ENCODE measurements around the gene RPS2.
"Not testable (repeated sequence)": the region's sequence is repeated elsewhere in the genome, so short reads cannot be mapped to it uniquely, and the experiment has no call there.

Gene RPS2

DNA sequence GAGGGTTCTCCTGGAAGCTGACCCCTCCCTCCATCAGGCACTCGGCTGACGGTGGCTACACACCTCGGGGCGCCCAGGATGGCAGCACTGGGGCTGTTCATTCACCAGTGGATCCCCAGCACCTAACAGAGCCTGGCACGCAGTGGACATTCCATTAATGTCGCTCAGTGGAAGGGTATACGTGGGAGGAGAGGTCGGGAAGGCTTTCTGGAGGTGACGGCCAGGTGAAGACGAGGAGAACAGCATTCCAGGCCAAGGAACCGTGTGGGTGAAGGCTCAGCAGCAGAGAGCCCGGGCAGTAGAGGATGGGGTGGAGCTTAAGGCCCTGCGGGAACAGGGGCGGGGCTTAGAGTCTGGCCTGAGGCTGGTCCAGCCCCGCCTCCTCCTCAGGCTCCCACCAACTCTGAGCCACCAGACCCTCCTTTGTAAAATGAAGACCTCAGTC lies 43.9 kb downstream of the RPS2 start:
- Histone ChIP-seq H3K36me3 (ENCODE audit: insufficient read depth, low read length) (no peaks in the 10 kb centered on the region), H3K9me3 (ENCODE audit: low read length) (no peaks in the 10 kb centered on the region), H2AFZ (ENCODE audit: low read length) (no peak overlapping the region), H3K4me3 (ENCODE audit: low read depth, low read length, poor library complexity, severe bottlenecking) (no peak overlapping the region), H3F3A (ENCODE audit: insufficient read depth, low read length) (no peaks in the 10 kb centered on the region), H4K20me1 (ENCODE audit: insufficient read depth, low read length) (no peaks in the 10 kb centered on the region), H3K4me1 (ENCODE audit: insufficient read depth, low read length, severe bottlenecking) (no peaks in the 10 kb centered on the region), H3K79me2 (ENCODE audit: insufficient read depth, low read length) (no peaks in the 10 kb centered on the region), H3K4me2 (ENCODE audit: low read length) (no peak overlapping the region), H3K9ac (ENCODE audit: low read length) (no peak overlapping the region), H3K9me2 (ENCODE audit: low read depth, low read length) (no peaks in the 10 kb centered on the region), H3K27me3 (ENCODE audit: insufficient read depth, low read length) (no peaks in the 10 kb centered on the region; the same call in 1 of the 2 replicates), H3K27ac (ENCODE audit: low read depth, low read length, poor library complexity, severe bottlenecking) (no peak overlapping the region)
- TF ChIP-seq, protein P1, sequence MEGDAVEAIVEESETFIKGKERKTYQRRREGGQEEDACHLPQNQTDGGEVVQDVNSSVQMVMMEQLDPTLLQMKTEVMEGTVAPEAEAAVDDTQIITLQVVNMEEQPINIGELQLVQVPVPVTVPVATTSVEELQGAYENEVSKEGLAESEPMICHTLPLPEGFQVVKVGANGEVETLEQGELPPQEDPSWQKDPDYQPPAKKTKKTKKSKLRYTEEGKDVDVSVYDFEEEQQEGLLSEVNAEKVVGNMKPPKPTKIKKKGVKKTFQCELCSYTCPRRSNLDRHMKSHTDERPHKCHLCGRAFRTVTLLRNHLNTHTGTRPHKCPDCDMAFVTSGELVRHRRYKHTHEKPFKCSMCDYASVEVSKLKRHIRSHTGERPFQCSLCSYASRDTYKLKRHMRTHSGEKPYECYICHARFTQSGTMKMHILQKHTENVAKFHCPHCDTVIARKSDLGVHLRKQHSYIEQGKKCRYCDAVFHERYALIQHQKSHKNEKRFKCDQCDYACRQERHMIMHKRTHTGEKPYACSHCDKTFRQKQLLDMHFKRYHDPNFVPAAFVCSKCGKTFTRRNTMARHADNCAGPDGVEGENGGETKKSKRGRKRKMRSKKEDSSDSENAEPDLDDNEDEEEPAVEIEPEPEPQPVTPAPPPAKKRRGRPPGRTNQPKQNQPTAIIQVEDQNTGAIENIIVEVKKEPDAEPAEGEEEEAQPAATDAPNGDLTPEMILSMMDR (IDR thresholded peaks at IDR 0.05; ENCODE audit: low read length), result no peak
- no peak for TF ChIP-seq EZH2 (IDR thresholded peaks at IDR 0.05; ENCODE audit: borderline replicate concordance, low read length)

DNA sequence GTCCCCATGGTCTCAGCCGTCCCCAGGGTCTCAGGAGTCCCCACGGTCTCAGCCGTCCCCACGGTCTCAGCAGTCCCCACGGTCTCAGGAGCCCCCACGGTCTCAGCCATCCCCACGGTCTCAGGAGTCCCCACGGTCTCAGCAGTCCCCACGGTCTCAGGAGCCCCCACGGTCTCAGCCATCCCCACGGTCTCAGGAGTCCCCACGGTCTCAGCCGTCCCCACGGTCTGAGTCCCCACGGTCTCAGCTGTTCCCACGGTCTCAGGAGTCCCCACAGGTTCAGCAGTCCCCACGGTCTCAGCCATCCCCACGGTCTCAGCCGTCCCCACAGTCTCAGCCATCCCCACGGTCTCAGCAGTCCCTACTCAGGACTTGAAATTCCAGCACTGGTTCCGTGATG lies 44.5 kb downstream of the RPS2 start:
- H3K4me1 ChIP-seq (ENCODE audit: insufficient read depth, low read length, severe bottlenecking), result not testable (repeated sequence)

DNA sequence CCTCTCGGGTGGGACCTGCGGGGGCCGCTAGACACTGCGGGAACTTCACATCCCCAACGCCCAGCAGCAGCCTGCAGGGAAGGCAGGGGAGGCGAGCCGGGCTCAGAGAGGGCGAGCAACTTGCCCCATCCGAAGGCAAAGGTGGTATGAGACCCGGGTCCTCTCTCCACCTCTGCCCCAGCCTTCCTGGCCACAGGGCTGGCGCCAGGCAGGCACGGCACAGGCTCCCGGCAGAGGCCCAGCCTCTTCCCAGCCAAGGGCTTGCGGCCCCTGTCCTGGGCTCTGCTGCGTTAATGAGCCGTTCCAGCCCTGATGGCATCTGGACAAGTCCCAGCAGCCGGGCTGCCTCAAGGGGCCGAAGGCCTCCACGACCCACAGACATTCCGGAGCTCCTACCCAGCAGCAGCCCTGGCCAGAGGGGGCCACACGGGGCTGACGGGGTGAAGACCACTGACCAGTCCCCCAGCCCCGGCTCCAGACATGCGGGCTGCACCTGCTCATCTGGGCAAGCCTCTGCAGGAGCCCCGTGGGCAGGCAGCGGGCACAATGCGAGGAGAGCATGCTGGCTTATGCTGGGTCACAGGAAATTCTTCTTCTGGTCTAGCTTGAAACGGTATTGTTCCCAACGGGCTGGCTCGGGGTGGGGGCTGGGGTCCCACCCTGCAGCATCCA lies 45.2 kb downstream of the RPS2 start:
- no peaks in the 10 kb centered on the region for H3K4me1 ChIP-seq (ENCODE audit: insufficient read depth, low read length, severe bottlenecking)
- no peaks in the 10 kb centered on the region for H3K79me2 ChIP-seq (ENCODE audit: insufficient read depth, low read length)
- no peak overlapping the region for H3K27ac ChIP-seq (ENCODE audit: low read depth, low read length, poor library complexity, severe bottlenecking)
- no peaks in the 10 kb centered on the region for H3K9me3 ChIP-seq (ENCODE audit: low read length)
- H3K27me3 ChIP-seq (ENCODE audit: insufficient read depth, low read length), result peaks cover 3% of the 10 kb centered on the region; the same call in 1 of the 2 replicates
- no peak overlapping the region for H3K9ac ChIP-seq (ENCODE audit: low read length)
- no peaks in the 10 kb centered on the region for H3K9me2 ChIP-seq (ENCODE audit: low read depth, low read length)
- TF ChIP-seq, protein P1 (IDR thresholded peaks at IDR 0.05; ENCODE audit: low read length), result no peak
- TF ChIP-seq EZH2 (IDR thresholded peaks at IDR 0.05; ENCODE audit: borderline replicate concordance, low read length), result no peak
- no peaks in the 10 kb centered on the region for H4K20me1 ChIP-seq (ENCODE audit: insufficient read depth, low read length)
- no peak overlapping the region for H2AFZ ChIP-seq (ENCODE audit: low read length)
- H3K4me3 ChIP-seq (ENCODE audit: low read depth, low read length, poor library complexity, severe bottlenecking), result no peak overlapping the region
- H3K36me3 ChIP-seq (ENCODE audit: insufficient read depth, low read length), result no peaks in the 10 kb centered on the region
- no peak overlapping the region for H3K4me2 ChIP-seq (ENCODE audit: low read length)
- no peaks in the 10 kb centered on the region for H3F3A ChIP-seq (ENCODE audit: insufficient read depth, low read length)

More for the DNA sequence above, 44.5 kb downstream of the RPS2 start:
- not testable (repeated sequence) for H3K36me3 ChIP-seq (ENCODE audit: insufficient read depth, low read length); H3K27me3 ChIP-seq (ENCODE audit: insufficient read depth, low read length); H3K9me2 ChIP-seq (ENCODE audit: low read depth, low read length); H3K9ac ChIP-seq (ENCODE audit: low read length); H3F3A ChIP-seq (ENCODE audit: insufficient read depth, low read length); H4K20me1 ChIP-seq (ENCODE audit: insufficient read depth, low read length); H3K79me2 ChIP-seq (ENCODE audit: insufficient read depth, low read length); H2AFZ ChIP-seq (ENCODE audit: low read length); H3K4me2 ChIP-seq (ENCODE audit: low read length); H3K4me3 ChIP-seq (ENCODE audit: low read depth, low read length, poor library complexity, severe bottlenecking); H3K9me3 ChIP-seq (ENCODE audit: low read length); H3K27ac ChIP-seq (ENCODE audit: low read depth, low read length, poor library complexity, severe bottlenecking)

All from OCI-LY1 (cell line).